Activated CD4-positive, alpha-beta memory T cell treated with anti-CD3 and anti-CD28 coated beads for 36 hours (primary cell): ENCODE measurements around the gene USP32. TPM values are rescaled to one million over a fixed set of nuclear protein-coding genes. Genes with fewer than 3 reads are reported as not detected.

ENCODE experiments used
- CTCF ChIA-PET: fragments of 350-600 bp; sonication (Branson Sonifier 250); formaldehyde crosslinking; loops from one replicate; lab custom pipeline; 2021; ENCODE audit warnings: antibody characterized with exemption, inconsistent platforms; lab: Charles Lee
- POLR2A ChIA-PET: fragments of 350-600 bp; sonication (Branson Sonifier 250); formaldehyde crosslinking; loops from one replicate; lab custom pipeline; 2021; ENCODE audit warnings: antibody characterized with exemption; lab: Charles Lee
- DNase-seq: peaks from one replicate; pipeline ENCODE4 v3.0.0-alpha.2; 2020
- H3K27ac Mint-ChIP-seq: one replicate; pipeline ENCODE4 v1.8.0; 2021; ENCODE audit warnings: mixed read lengths
- H3K27me3 Mint-ChIP-seq: one replicate; pipeline ENCODE4 v1.8.0; 2021; ENCODE audit warnings: mixed read lengths
- H3K36me3 Mint-ChIP-seq: one replicate; pipeline ENCODE4 v1.8.0; 2021; ENCODE audit warnings: mixed read lengths
- H3K4me1 Mint-ChIP-seq: one replicate; pipeline ENCODE4 v1.8.0; 2021; ENCODE audit warnings: low read depth, mixed read lengths
- H3K4me3 Mint-ChIP-seq: one replicate; pipeline ENCODE4 v1.8.0; 2021; ENCODE audit warnings: mild to moderate bottlenecking, mixed read lengths
- H3K9me3 Mint-ChIP-seq: one replicate; pipeline ENCODE4 v1.8.0; 2021; ENCODE audit warnings: mixed read lengths
- intact Hi-C: fragments of 100-400 bp; cut with micrococcal nuclease; formaldehyde crosslinking; loops from one replicate; pipeline ENCODE4 v1.15.1; 2023
- total RNA-seq, 2 experiments: library from RNA; stranded (reverse); gene quantifications; one replicate each; pipeline ENCODE4 v1.2.3, GENCODE V29; 2021

USP32 gene
- total RNA-seq, 2 experiments from 2014 or later = 34.4 to 35.8 TPM

DNA sequence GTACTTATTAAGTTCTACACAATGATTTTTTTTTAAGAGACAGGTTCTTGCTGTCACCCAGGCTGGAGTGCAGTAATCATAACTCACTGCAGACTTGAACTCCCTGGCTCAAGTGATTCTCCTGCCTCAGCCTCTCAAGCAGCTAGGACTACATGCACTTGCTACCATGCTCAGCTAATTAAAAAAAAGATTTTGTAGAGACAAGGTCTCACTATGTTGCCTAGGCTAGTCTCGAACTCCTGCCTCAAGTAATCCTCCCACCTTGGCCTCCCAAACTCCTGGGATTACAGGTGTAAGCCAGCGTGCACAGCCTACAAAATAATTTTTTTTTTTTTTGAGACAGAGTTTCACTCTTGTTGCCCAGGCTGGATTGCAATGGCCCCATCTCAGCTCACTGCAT, 22.2 kb downstream of the USP32 start:
- Mint-ChIP-seq H3K27ac (no peak overlapping the region), H3K4me3 (no peak overlapping the region), H3K27me3 (no peaks in the 10 kb centered on the region), H3K9me3 (no peaks in the 10 kb centered on the region), H3K36me3 (no peaks in the 10 kb centered on the region), H3K4me1 (peaks cover 10% of the 10 kb centered on the region)
- intact Hi-C loops = no loop called here
- CTCF ChIA-PET = no interaction called here
- DNase-seq = no peak
- POLR2A ChIA-PET = no interaction called here

DNA sequence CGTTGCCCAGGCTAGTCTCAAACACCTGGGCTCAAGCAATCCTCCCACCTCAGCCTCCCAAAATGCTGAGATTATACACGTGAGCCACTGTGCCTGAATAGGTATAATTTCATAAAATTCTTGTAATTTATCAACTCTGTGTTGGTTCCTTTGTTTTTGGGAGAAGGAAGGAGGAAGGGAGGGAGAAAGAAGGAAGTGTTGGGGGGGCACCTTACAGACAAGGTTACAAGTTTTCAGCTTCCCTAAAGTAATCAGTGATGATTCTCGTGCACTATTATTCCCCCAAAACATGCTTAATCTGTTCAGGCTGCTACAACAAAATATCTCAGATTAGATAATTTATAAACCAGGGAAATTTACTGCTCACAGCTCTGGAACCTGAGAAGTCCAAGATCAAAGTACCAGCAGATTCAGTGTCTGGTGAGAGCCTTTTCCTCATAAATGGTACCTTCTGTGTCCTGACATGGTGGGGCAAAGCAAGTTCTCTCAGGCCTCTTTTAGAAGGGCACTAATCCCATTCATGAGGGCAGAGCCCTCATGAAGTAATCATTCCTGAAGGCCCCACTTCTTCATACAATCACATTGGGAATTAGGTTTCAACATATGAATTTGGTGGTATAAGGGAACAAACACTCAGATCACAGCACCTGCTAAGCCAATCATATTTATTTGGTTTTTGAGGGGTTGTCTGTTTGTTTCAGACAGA, 28.1 kb downstream of the USP32 start:
- DNase-seq = no peak
- Mint-ChIP-seq H3K4me1 (peaks cover 4% of the 10 kb centered on the region), H3K36me3 (no peaks in the 10 kb centered on the region), H3K27ac (no peak overlapping the region), H3K9me3 (no peaks in the 10 kb centered on the region), H3K4me3 (no peak overlapping the region), H3K27me3 (no peaks in the 10 kb centered on the region)
- CTCF ChIA-PET = no interaction called here
- POLR2A ChIA-PET = no interaction called here
- intact Hi-C loops = no loop called here

GRCh38 chr17:60362329-60362728, 29.6 kb downstream of the USP32 start:
- CTCF ChIA-PET = no interaction called here

DNA sequence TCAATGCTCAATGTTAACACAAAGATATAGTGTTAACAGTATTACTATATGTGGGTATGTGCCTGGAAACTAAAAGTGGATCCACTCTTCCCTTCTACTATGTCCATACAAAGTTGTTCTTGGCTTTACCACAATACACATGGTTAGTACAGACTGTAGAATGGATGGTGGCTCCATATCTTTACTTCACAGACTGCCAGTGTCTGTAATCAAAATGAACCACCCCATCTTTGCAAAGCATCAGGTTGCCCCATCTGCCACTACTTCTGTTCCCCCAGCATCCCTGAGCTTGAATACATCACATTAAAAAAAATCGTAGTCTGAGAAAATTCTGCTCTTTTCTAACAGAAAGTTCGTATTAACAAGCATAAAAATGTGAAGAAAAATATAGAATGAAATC, 30.0 kb downstream of the USP32 start:
- Mint-ChIP-seq H3K9me3 (no peaks in the 10 kb centered on the region), H3K4me3 (no peak overlapping the region), H3K27ac (no peak overlapping the region), H3K36me3 (no peaks in the 10 kb centered on the region), H3K27me3 (no peaks in the 10 kb centered on the region), H3K4me1 (peaks cover 16% of the 10 kb centered on the region)
- DNase-seq = no peak
- ChIA-PET CTCF (no interaction called here), POLR2A (no interaction called here)
- intact Hi-C loops = no loop called here

More at GRCh38 chr17:60362329-60362728, 29.6 kb downstream of the USP32 start:
- intact Hi-C loops = no loop called here
- Mint-ChIP-seq H3K36me3 (no peaks in the 10 kb centered on the region), H3K4me1 (peaks cover 13% of the 10 kb centered on the region), H3K27ac (no peak overlapping the region), H3K27me3 (no peaks in the 10 kb centered on the region), H3K9me3 (no peaks in the 10 kb centered on the region), H3K4me3 (no peak overlapping the region)
- DNase-seq = no peak
- POLR2A ChIA-PET = no interaction called here

DNA sequence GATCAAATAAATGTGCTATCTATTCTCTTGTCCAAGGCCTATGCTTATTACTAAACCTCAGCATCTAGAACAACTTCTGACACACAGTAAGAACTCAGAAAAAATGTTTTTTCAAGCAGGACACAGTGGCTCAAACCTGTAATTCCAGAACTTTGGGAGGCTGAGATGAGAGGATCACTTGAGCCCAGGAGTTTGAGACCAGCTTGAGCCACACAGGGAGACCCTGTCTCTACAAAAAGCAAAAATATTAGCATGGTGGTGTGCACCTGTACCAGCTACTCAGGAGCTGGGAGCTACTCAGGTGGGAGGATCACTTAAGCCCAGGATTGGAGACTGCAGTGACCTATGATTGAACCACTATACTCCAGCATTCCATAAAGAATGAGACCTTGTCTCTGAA, 32.5 kb downstream of the USP32 start:
- intact Hi-C loops = no loop called here
- no peaks in the 10 kb centered on the region for H3K27me3 Mint-ChIP-seq
- no peak for DNase-seq
- no peaks in the 10 kb centered on the region for H3K9me3 Mint-ChIP-seq
- POLR2A ChIA-PET = interaction anchor here (1.1 kb wide), 1 partner anchor 33 kb away, joined by 4 read pairs; the partner anchor contains the start of gene USP32
- CTCF ChIA-PET = interaction anchor here (1.0 kb wide), 1 partner anchor 12 kb away, joined by 3 read pairs; no protein-coding TSS in a partner anchor
- no peak overlapping the region for H3K4me3 Mint-ChIP-seq
- peaks cover 41% of the 10 kb centered on the region for H3K4me1 Mint-ChIP-seq
- no peaks in the 10 kb centered on the region for H3K36me3 Mint-ChIP-seq
- no peak overlapping the region for H3K27ac Mint-ChIP-seq

DNA sequence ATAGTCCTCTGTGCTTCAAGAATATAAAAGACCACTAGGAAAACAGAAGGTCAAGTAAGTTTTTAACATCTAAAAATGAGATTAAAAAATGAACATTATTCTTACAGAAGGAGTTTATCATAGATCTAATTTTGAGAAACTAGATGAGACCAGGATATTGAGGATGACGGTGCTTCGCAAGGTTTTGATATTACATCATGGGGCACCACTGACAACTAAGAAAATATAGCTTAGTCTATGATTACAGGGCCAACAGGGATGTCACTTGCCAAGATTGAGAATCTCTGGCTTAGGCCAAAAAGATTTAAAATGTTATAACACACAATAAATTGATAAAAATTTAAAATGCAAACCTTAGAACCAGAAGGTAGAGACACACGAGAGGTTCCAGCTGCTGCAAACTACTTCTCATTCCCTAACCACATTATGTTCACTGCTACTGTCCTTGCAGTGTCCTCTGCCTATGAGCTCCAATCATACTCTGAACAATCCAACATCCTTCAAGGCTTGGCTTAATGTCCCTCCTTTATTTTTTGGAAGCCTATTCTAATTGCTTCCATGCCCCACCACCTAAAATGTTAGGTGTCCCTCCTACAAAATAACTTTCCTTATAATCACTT, 33.2 kb downstream of the USP32 start:
- CTCF ChIA-PET = interaction anchor here (1.0 kb wide), 1 partner anchor 13 kb away, joined by 3 read pairs; no protein-coding TSS in a partner anchor
- Mint-ChIP-seq H3K27me3 (no peaks in the 10 kb centered on the region), H3K4me3 (no peak overlapping the region), H3K36me3 (no peaks in the 10 kb centered on the region), H3K9me3 (no peaks in the 10 kb centered on the region), H3K4me1 (peaks cover 45% of the 10 kb centered on the region), H3K27ac (no peak overlapping the region)
- intact Hi-C loops = no loop called here
- POLR2A ChIA-PET = interaction anchor here (1.1 kb wide), 1 partner anchor 33 kb away, joined by 4 read pairs; the partner anchor contains the start of gene USP32
- no peak for DNase-seq

- intact Hi-C loops = no loop called here
- Mint-ChIP-seq H3K4me3 (no peak overlapping the region), H3K4me1 (peaks cover 47% of the 10 kb centered on the region), H3K27me3 (no peaks in the 10 kb centered on the region), H3K36me3 (no peaks in the 10 kb centered on the region), H3K27ac (no peak overlapping the region), H3K9me3 (no peaks in the 10 kb centered on the region)
- POLR2A ChIA-PET = interaction anchor here (1.7 kb wide), 1 partner anchor 35 kb away, joined by 9 read pairs; the partner anchor contains the start of gene USP32
- CTCF ChIA-PET = interaction anchor here (1.0 kb wide), 1 partner anchor 67 kb away, joined by 3 read pairs; no protein-coding TSS in a partner anchor
- DNase-seq = no peak
Observed at GRCh38 chr17:60356940-60357339, 35.0 kb downstream of the USP32 start.

- CTCF ChIA-PET = interaction anchor here (1.0 kb wide), 2 partner anchors 36 to 68 kb away, joined by 3 to 4 read pairs; partner anchors contain the start of gene USP32
Observed at GRCh38 chr17:60355663-60356594, 36.0 kb downstream of the USP32 start.

GRCh38 chr17:60354223-60354622, 37.7 kb downstream of the USP32 start:
- ChIA-PET POLR2A (no interaction called here), CTCF (no interaction called here)
- H3K4me3 Mint-ChIP-seq = no peak overlapping the region
- peaks cover 46% of the 10 kb centered on the region for H3K4me1 Mint-ChIP-seq
- intact Hi-C loops = no loop called here
- no peak for DNase-seq
- H3K36me3 Mint-ChIP-seq = no peaks in the 10 kb centered on the region
- peak overlapping the region; percentile 81 for H3K27ac Mint-ChIP-seq
- H3K27me3 Mint-ChIP-seq = no peaks in the 10 kb centered on the region
- no peaks in the 10 kb centered on the region for H3K9me3 Mint-ChIP-seq

More at GRCh38 chr17:60355663-60356594, 36.0 kb downstream of the USP32 start:
- peaks cover 47% of the 10 kb centered on the region for H3K4me1 Mint-ChIP-seq
- intact Hi-C loops = loop anchor here (1.0 kb wide), 1 partner anchor 36 kb away; the partner anchor contains the start of gene USP32
- H3K9me3 Mint-ChIP-seq = no peaks in the 10 kb centered on the region
- no peaks in the 10 kb centered on the region for H3K27me3 Mint-ChIP-seq
- no peak overlapping the region for H3K4me3 Mint-ChIP-seq
- POLR2A ChIA-PET = interaction anchor here (0.6 to 1.7 kb wide), 2 partner anchors 17 to 36 kb away, joined by 3 to 9 read pairs; partner anchors contain the start of gene USP32
- H3K36me3 Mint-ChIP-seq = no peaks in the 10 kb centered on the region
- no peak for DNase-seq
- peak overlapping the region; percentile 81 for H3K27ac Mint-ChIP-seq

- Mint-ChIP-seq H3K27ac (no peak overlapping the region), H3K9me3 (no peaks in the 10 kb centered on the region), H3K4me3 (no peak overlapping the region), H3K4me1 (peaks cover 42% of the 10 kb centered on the region), H3K36me3 (no peaks in the 10 kb centered on the region), H3K27me3 (no peaks in the 10 kb centered on the region)
- ChIA-PET POLR2A (no interaction called here), CTCF (interaction anchor here (0.8 kb wide), 1 partner anchor 216 kb away, joined by 4 read pairs; no protein-coding TSS in a partner anchor)
- intact Hi-C loops = no loop called here
- no peak for DNase-seq
Observed at GRCh38 chr17:60353773-60354172, 38.2 kb downstream of the USP32 start.

- POLR2A ChIA-PET = no interaction called here
- CTCF ChIA-PET = no interaction called here
- H3K36me3 Mint-ChIP-seq = no peaks in the 10 kb centered on the region
Observed at GRCh38 chr17:60352569-60352968, 39.4 kb downstream of the USP32 start.

More at GRCh38 chr17:60352569-60352968, 39.4 kb downstream of the USP32 start:
- intact Hi-C loops = no loop called here
- Mint-ChIP-seq H3K27me3 (no peaks in the 10 kb centered on the region), H3K27ac (no peak overlapping the region), H3K4me1 (peaks cover 36% of the 10 kb centered on the region), H3K4me3 (no peak overlapping the region), H3K9me3 (no peaks in the 10 kb centered on the region)
- no peak for DNase-seq
